ENCODE results near the gene TRAM2.

Gene TRAM2

GRCh38 chr6:52572536-52572935, 4.3 kb downstream of the TRAM2 start:
- no peak for DNase-seq
- intact Hi-C loops (cut with DNase I), result loop anchor here (10.0 kb wide), 1 partner anchor 288 kb away; the partner anchor contains the start of gene MCM3

DNA sequence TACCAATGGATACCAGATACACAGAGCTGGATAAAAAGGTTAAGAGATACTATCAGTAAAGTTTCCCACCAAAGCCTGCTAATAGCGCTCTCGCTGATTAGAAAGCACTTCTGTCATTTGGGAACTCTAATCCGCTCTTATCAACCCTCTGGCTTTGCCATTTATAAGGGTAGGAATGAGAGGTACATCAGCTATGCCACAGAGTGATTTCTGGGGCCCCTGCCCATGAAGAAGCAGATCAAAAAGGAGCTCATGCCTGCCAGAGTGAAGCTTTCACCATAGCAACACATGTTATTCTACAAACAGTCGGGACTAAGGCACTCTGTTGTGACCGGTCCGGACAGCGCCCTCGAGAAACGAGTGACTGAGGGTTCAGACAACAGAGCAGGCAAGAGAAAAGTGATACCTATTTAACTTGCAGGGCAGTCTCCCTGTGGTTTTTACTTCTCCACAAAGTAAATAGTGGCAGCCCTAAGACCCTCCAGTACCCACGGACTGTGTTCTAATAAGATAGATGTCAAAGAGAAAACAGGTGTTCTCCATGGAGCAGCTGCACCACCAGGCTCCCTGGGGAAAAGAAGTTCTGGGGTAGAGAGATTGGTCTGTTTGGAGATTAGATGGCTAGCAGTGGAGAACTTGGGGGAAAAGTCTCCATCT, 5.6 kb downstream of the TRAM2 start:
- intact Hi-C loops (cut with DNase I), result loop anchor here (10.0 kb wide), 1 partner anchor 286 kb away; the partner anchor contains the start of gene MCM3
- DNase-seq, result no peak

DNA sequence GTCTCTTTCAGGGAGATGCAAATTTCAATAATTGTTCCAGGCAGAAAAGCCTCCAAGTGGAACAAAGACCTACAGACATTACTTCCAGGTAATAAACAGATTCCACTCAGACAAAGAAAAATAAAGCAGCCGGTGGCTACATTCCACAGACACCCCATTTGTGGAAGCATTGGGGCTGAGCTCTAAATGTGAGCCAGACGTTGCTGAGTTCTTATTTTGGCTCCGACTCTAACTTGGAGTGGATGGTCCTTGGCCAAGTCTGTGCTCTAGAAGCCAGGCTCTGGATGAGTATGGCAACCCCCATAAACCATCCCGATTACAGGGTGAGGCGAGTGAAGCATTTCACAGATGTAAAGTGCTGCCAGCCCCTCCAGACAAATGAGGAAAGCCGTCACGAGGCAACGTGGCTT, 6.6 kb downstream of the TRAM2 start:
- DNase-seq, result no peak

GRCh38 chr6:52568320-52568719, 8.5 kb downstream of the TRAM2 start:
- intact Hi-C loops (cut with DNase I), result no loop called here
- no peak for DNase-seq

More for the DNA sequence above, 6.6 kb downstream of the TRAM2 start:
- intact Hi-C loops (cut with DNase I), result loop anchor here (10.0 kb wide), 1 partner anchor 285 kb away; the partner anchor contains the start of gene MCM3

GRCh38 chr6:52566853-52567279, 10.0 kb downstream of the TRAM2 start:
- intact Hi-C loops (cut with DNase I), result no loop called here
- no peak for DNase-seq

DNA sequence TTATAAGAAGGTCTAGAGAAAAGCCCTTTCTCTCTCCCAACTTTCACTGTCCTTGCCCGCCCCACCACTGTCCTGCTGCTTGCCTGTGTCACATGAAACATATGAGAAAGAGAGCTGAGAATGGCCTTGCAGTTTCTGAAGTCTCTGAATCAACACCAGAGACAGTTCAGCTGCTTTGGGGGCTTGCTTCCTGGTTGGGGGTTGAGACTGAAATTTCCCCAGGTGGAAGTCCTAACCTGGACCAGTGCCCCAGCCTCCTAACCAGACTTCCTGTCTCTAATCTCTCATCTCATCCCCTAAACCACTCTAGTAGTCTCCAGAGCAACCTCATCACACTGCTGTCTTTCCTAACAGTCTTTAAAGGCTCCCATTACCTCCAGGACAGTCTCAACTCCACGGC, 10.7 kb downstream of the TRAM2 start:
- DNase-seq, result no peak
- intact Hi-C loops (cut with DNase I), result no loop called here

- intact Hi-C loops (cut with DNase I), result no loop called here
- DNase-seq, result no peak
Observed at GRCh38 chr6:52564856-52565255, 12.0 kb downstream of the TRAM2 start.

- intact Hi-C loops (cut with DNase I), result no loop called here
- no peak for DNase-seq
Observed at GRCh38 chr6:52562911-52563310, 13.9 kb downstream of the TRAM2 start.

DNA sequence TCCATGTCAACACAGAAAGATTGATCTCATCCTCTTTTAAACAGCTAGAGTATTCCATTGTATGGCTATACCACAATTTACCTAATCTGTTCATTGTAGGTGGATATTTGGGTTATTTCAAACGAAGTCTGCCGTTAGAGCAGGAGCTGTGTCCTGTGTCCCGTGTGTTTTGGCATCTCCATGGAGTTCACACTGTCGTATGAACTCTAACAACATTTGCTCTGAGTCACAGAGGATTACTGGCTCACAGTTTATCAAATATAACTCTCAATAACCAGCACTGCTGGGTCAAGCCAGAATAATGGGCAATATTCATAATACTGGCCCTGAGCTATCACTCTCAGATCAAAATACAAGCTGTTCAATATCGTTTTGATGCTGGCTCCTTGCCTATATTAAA, 16.4 kb downstream of the TRAM2 start:
- DNase-seq, result no peak
- intact Hi-C loops (cut with DNase I), result no loop called here

GRCh38 chr6:52558266-52559000, 18.4 kb downstream of the TRAM2 start:
- intact Hi-C loops (cut with DNase I), result no loop called here
- DNase-seq, result no peak

GRCh38 chr6:52557389-52558265, 19.2 kb downstream of the TRAM2 start:
- intact Hi-C loops (cut with DNase I), result no loop called here
- no peak for DNase-seq

DNA sequence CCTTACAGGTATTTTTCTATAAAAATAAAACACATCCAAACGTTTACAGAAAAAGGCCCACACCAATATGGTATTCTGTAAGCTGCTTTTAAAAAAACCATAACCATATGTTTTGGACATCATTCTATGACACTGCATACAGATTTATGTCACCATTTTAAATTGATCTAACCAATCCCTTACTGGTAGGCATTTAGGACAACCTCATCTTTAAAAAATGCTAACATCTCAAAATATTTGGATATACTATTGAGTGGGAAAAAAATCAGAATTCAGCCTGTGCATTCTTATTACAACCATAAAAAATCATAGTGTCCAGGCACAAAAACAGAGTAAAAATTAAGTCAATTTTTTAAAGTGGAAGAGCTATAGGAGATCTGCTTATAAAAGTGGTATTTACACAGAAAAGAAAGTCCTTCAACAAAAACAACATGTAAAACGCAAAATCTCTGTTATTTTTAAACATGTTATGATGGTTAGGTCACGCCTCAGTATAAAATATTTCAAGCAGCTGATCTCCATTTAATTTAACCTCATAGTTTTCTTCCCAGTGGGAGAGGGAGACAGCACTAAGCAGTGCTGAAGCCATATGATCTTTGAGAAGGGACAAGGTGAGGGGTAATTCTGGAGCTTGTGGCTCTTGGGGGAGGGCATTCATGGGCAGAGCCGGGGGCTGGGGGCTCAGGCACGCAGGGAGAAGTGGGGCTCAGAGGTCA, 21.2 kb downstream of the TRAM2 start:
- DNase-seq, result no peak
- intact Hi-C loops (cut with DNase I), result no loop called here

DNA sequence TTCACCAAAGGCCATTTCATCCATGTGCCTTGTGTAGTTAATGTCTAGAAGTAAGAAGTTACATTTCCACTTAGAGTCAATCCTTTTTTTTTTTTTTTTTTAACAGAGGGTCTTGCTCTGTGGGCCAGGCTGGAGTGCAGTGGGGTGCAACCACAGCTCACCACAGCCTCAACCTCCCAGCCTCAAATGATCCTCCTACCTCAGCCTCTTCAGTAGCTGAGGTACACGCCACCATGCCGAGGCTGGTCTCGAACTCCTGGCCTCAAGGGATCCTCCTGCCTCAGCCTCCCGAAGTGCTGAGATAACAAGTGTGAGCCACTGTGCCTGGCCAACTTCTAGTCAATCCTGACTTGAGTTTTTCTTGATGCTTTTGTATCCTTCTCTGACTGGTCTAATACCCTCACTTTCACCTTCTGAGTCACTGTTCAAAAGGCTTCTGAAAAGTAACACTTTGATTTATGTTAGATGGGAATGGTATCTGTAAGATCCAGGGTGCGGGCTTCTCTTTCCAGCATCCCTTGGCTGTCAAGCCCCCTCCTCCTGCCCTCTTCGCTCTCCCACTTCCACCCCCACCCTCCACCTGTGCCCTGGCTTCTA, 22.1 kb downstream of the TRAM2 start:
- no peak for DNase-seq
- intact Hi-C loops (cut with DNase I), result no loop called here

- intact Hi-C loops (cut with DNase I), result no loop called here
- DNase-seq, result no peak
Observed at GRCh38 chr6:52553719-52554118, 23.1 kb downstream of the TRAM2 start.

DNA sequence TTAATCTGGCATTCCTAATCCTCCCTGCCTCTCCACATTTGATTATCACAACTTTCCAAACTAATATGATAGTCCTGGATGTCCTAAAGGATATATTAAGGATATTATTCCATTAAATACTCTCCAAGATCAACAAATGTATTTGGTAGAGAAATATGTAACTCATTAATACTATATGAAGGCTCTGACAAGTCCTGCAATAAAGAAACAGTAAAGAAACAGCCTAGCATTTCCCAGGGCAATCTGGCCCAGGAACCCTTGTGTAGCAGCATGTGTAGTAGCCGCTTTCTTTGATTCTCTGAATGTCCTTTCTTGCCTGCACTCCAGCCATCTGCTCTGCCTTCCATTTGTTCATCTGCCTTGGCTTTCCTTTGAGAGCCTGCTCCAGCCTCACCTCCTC, 23.7 kb downstream of the TRAM2 start:
- intact Hi-C loops (cut with DNase I), result no loop called here
- DNase-seq, result no peak

DNA sequence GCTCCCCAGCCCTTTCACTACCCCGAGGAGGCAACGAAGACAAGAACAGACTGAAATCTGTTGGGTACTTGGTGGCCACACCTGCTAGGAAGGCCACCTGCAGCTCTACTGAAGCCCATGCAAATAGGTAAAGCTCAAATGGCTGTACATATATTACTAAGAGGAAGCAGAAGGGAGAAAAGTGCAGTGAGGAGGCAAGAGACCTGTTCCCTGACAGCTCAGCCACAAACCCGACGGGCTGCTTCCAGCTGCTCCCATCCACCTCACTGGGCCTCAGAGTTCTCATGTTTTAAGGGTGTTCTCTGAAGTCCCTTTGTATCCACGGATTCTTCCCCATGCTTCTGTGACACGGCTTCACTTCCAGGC, 24.6 kb downstream of the TRAM2 start:
- no peak for DNase-seq

DNA sequence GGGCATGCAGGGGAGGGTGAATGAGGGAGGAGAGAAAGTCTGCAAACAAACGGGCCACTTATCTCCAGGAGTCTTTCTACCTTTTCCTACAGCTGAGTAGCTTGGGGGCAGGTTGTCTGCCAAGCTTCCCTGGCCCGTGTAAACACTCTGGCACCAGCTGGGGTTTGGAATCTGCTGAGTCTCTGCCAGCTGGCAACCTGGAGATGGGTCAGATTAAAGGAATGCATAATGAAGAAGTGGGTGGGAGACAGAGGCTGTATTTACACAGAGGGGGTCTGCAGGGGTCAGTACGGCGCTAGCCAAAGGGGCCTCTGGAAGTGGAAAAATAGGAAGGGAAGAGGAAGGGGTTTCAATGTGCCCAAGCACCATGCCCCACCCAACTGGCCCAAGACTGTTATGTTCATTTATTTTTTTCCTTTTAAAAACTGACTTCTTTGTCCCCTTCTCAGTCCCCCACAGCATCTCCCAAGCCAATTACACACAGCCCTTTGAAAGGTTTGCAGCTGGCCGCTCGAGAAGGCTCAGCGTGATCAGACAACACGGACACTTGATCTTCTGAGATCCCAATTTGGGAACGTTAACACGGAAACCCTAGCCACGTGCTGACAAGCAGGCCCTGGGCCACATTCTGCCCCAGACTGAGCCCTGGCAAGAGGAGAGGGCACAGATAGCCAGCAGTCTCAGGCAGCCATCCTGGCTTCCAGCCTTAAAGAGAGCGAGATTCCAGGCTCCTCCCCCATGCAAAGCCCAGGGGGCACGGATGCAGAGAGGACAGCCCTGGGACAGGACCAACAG, 25.2 kb downstream of the TRAM2 start:
- peak in 4 of 10 donors; percentile 14 to 81 (median 46) for DNase-seq
- intact Hi-C loops (cut with DNase I), result no loop called here

More for the DNA sequence above, 24.6 kb downstream of the TRAM2 start:
- intact Hi-C loops (cut with DNase I), result no loop called here

DNA sequence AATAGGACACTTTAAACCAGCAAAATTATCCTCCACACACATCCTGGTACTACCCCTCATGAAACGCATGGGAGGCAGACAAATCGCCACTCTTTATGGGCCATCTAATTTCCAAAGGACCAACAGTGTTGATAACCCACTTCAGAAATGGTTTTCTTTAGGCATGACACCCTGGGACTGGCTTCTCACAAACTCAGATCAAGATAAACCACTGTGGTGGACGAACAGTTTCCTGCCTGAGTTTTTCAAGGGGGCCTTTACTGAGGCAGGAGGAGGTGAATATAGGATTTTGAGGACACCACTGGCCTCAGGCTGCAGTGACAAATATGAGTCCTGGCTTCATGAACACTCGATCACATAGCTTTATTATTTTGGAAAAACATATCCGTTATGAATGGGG, 26.0 kb downstream of the TRAM2 start:
- DNase-seq, result no peak
- intact Hi-C loops (cut with DNase I), result no loop called here

DNA sequence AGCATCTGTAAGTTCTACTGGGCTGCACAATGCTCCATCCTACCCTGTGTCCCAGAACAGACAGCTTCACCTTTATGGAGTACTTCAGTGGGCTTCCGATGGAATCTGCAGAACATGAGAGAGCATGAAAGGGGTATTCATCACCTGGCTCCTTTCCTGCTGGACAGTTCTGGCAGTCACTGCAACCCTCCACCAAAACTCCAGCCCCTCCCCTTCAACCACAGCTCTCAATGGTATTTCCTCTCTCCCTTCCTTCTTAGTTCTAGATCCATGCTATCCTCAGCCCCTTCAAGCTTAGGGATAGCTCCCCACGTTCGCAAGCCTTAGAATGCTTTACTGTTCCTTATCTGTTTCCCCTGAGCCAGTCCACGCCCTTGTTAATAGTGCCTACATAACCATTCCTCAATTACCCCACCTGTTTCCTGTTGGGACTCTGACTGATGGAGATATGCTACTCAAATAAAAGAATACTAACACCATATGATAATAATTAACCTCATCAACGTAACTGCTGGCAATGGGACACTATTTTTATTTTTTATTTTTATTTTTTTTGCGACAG, 26.8 kb downstream of the TRAM2 start:
- intact Hi-C loops (cut with DNase I), result no loop called here
- DNase-seq, result no peak

Measured in posterior cingulate gyrus (tissue), 11 donors.